Osteoblast (primary cell): ENCODE results near the gene HAND1. TPM values are rescaled to one million over a fixed set of nuclear protein-coding genes. Genes with fewer than 3 reads are reported as not detected.

Experiments
- DNase-seq: peaks from one replicate; pipeline ENCODE4 v3.0.0; 2011; ENCODE audit warnings: low spot score, mixed read lengths; ENCODE audit not compliant: insufficient read length; ENCODE audit errors: missing footprints
- H2AFZ ChIP-seq: 2 replicates; pipeline ENCODE4 v1.6.0; 2011; ENCODE audit warnings: mild to moderate bottlenecking, low read length
- H3K27ac ChIP-seq: 2 replicates; pipeline ENCODE4 v1.5.1; 2011; ENCODE audit warnings: mild to moderate bottlenecking, low read depth, low read length, moderate library complexity
- H3K27me3 ChIP-seq: 2 replicates; pipeline ENCODE4 v1.6.0; 2012; ENCODE audit warnings: mild to moderate bottlenecking, control low read depth, inconsistent platforms, low read length, moderate library complexity; ENCODE audit not compliant: insufficient read depth
- H3K36me3 ChIP-seq: 2 replicates; pipeline ENCODE4 v1.5.1; 2011; ENCODE audit warnings: mild to moderate bottlenecking, low read length, control low read depth, moderate library complexity; ENCODE audit not compliant: insufficient read depth
- H3K4me1 ChIP-seq: 2 replicates; pipeline ENCODE4 v1.5.1; 2011; ENCODE audit warnings: mild to moderate bottlenecking, low read length, control low read depth, moderate library complexity; ENCODE audit not compliant: insufficient read depth
- H3K4me2 ChIP-seq: 2 replicates; pipeline ENCODE4 v1.6.0; 2011; ENCODE audit warnings: mild to moderate bottlenecking, low read length; ENCODE audit not compliant: insufficient read depth
- H3K4me3 ChIP-seq: fragments of 200-600 bp; sonication (generic); 3 replicates; pipeline ENCODE4 v1.5.1; 2012; ENCODE audit warnings: mild to moderate bottlenecking, low read length, inconsistent platforms; ENCODE audit not compliant: insufficient read depth
- H3K79me2 ChIP-seq: 2 replicates; pipeline ENCODE4 v1.6.0; 2012; ENCODE audit warnings: mild to moderate bottlenecking, low read length, control low read depth, inconsistent platforms; ENCODE audit not compliant: insufficient read depth
- H3K9me3 ChIP-seq: 2 replicates; pipeline ENCODE4 v1.5.1; 2011; ENCODE audit warnings: low read depth, low read length, control low read depth
- H4K20me1 ChIP-seq: 2 replicates; pipeline ENCODE4 v1.6.0; 2012; ENCODE audit warnings: mild to moderate bottlenecking, low read length, control low read depth; ENCODE audit not compliant: insufficient read depth
- total RNA-seq: library from RNA; depleted of rRNA; stranded (reverse); fragments of >200 nt; gene quantifications from 2 replicates; pipeline ENCODE4 v1.2.3, GENCODE V29; 2012
- TF ChIP-seq, protein P1 (sequence below): IDR thresholded peaks from 2 replicates; pipeline ENCODE4 v1.5.1; 2011; ENCODE audit warnings: mild to moderate bottlenecking, low read depth, low read length, moderate library complexity; ENCODE audit errors: extremely low read depth

HAND1 gene
- total RNA-seq, 1 donor: not detected

DNA sequence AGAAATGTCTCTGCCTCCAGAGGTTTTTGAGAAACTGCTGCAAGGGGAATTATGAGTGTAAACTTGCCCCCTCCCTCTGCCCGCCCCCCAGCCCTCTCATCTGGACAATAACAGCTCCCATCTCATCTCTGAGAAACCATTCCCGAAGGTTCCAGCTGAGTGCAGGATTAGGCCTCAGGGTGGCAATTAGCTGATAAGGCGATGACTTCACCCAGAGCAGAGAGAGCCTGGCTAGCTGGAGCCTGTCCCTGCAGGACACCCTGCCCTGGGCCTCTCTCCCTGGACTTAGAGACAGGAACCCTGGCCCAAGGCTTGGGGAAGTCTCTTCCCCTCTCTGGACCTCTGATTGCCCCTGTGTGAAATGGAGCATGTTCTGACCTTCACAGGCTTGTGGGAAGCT lies 45.7 kb upstream of the HAND1 start:
- H3K27ac ChIP-seq: no peak overlapping the region

DNA sequence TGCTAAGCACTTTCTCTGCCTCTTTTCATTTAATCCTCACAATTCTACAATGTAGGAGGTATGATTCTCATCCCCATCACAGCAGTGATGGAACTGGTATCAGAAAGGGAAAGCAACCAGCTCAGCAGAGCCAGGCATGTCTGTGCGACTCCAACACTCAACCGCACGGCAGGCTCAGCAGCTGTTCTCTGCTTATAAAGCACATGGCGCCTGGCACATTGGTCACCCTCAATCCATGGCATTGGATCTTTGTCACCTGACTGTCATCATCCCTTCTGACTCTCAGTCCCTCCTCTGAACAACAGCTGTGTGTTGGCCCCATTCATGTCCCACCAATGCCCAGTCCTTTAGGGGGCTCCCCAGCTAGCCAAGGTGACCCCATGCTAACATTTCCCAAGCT lies 45.1 kb upstream of the HAND1 start:
- Histone ChIP-seq H3K4me2 (no peak overlapping the region), H3K27ac (no peak overlapping the region), H3K4me3 (no peak overlapping the region), H3K4me1 (no peaks in the 10 kb centered on the region), H3K9me3 (no peaks in the 10 kb centered on the region), H3K36me3 (no peaks in the 10 kb centered on the region), H3K27me3 (peaks cover 16% of the 10 kb centered on the region), H2AFZ (no peak overlapping the region), H4K20me1 (no peaks in the 10 kb centered on the region), H3K79me2 (no peaks in the 10 kb centered on the region)
- TF ChIP-seq, protein P1, sequence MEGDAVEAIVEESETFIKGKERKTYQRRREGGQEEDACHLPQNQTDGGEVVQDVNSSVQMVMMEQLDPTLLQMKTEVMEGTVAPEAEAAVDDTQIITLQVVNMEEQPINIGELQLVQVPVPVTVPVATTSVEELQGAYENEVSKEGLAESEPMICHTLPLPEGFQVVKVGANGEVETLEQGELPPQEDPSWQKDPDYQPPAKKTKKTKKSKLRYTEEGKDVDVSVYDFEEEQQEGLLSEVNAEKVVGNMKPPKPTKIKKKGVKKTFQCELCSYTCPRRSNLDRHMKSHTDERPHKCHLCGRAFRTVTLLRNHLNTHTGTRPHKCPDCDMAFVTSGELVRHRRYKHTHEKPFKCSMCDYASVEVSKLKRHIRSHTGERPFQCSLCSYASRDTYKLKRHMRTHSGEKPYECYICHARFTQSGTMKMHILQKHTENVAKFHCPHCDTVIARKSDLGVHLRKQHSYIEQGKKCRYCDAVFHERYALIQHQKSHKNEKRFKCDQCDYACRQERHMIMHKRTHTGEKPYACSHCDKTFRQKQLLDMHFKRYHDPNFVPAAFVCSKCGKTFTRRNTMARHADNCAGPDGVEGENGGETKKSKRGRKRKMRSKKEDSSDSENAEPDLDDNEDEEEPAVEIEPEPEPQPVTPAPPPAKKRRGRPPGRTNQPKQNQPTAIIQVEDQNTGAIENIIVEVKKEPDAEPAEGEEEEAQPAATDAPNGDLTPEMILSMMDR: no peak
- DNase-seq: no peak

More for the DNA sequence above, 45.7 kb upstream of the HAND1 start:
- Histone ChIP-seq H3K4me3 (no peak overlapping the region), H3K9me3 (no peaks in the 10 kb centered on the region), H3K4me2 (no peak overlapping the region), H4K20me1 (no peaks in the 10 kb centered on the region), H3K27me3 (peaks cover 16% of the 10 kb centered on the region), H2AFZ (no peak overlapping the region), H3K4me1 (no peaks in the 10 kb centered on the region), H3K36me3 (no peaks in the 10 kb centered on the region), H3K79me2 (no peaks in the 10 kb centered on the region)
- no peak for DNase-seq
- TF ChIP-seq, protein P1: no peak

DNA sequence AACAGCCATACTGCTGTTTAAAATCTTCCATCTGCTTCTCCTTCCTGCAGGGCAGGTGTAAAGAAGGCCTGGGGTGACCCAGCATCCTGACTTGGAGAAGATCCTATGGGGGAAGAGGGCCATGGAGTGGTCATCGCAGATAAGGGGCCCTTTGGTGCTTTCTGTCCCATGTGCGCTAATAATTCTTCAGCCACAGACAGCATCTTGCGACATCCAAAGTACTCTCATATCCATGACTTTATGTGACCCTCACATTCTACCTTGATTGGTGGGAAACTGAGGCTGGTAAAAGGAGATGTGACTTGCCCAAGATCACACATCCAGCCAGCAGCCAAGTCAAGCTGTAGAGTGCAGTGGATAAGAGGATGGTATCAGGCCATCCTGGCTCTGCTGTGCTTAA lies 44.3 kb upstream of the HAND1 start:
- Histone ChIP-seq H2AFZ (no peak overlapping the region), H4K20me1 (no peaks in the 10 kb centered on the region), H3K27ac (no peak overlapping the region), H3K4me2 (no peak overlapping the region), H3K79me2 (no peaks in the 10 kb centered on the region), H3K36me3 (no peaks in the 10 kb centered on the region), H3K9me3 (no peaks in the 10 kb centered on the region), H3K4me3 (no peak overlapping the region), H3K4me1 (no peaks in the 10 kb centered on the region), H3K27me3 (peaks cover 11% of the 10 kb centered on the region)
- DNase-seq: no peak
- TF ChIP-seq, protein P1: no peak

DNA sequence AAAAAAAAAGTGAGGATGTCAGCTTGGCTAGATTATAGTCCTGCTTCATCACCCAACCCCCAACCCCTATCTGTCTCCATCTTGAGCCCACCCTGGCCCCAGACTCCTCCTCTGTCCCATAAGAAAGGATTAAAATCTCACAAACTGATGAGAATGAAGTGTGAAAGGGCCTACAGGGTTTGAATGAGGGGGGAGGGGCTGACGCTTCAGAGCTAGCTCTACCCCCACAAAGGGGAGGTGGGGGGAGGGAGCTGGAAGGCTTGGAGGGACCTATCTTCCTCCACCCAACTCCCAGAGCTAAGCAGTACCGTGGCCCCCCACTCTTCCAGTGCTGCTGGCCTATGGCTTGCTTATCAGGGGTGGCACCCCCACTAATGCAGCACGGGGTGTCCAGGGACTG lies 43.7 kb upstream of the HAND1 start:
- H3K36me3 ChIP-seq: no peaks in the 10 kb centered on the region
- H3K9me3 ChIP-seq: no peaks in the 10 kb centered on the region
- H3K27me3 ChIP-seq: peaks cover 10% of the 10 kb centered on the region
- no peak overlapping the region for H2AFZ ChIP-seq
- no peaks in the 10 kb centered on the region for H4K20me1 ChIP-seq
- H3K4me3 ChIP-seq: no peak overlapping the region
- H3K4me1 ChIP-seq: no peaks in the 10 kb centered on the region
- TF ChIP-seq, protein P1: no peak
- no peak overlapping the region for H3K4me2 ChIP-seq
- no peak overlapping the region for H3K27ac ChIP-seq
- no peaks in the 10 kb centered on the region for H3K79me2 ChIP-seq
- no peak for DNase-seq
